Pancreas (tissue), 10 donors: ENCODE measurements around the gene LRRC4C. TPM values are rescaled to one million over a fixed set of nuclear protein-coding genes. Genes with fewer than 3 reads are reported as not detected.

Experiments used
- ATAC-seq, 4 donors: fragments of 200-7000 bp; cut with Tn5 transposase; one replicate each; pipeline versions ENCODE4 v1.8.0 to v1.9.1; 2020; ENCODE audit warnings: mild to moderate bottlenecking in 4 of 4, moderate library complexity in 4 of 4
- DNase-seq, 6 donors: peaks; one replicate each; pipeline ENCODE4 v3.0.0-alpha.2; 2020
- FAIRE-seq: peaks from 2 replicates; lab custom pipeline; 2012; peaks lifted over from hg19 to GRCh38; lab: Jason Lieb, UNC
- H3K27ac ChIP-seq, 4 donors: fragments of 200-600 bp; sonication (generic); 1 replicate in 3 of 4; 2 replicates in 1 of 4; pipeline versions ENCODE4 v1.5.0 to v1.8.0; 2020
- H3K27me3 ChIP-seq, 4 donors: fragments of 200-600 bp; one replicate each; pipeline ENCODE4 v1.8.0; 2021
- H3K36me3 ChIP-seq, 3 donors: fragments of 200-600 bp; sonication (generic) in 1 of 3; one replicate each; pipeline versions ENCODE4 v1.5.0 to v1.8.0; 2020 to 2021
- H3K4me1 ChIP-seq, 3 donors: fragments of 200-600 bp; one replicate each; pipeline ENCODE4 v1.8.0; 2021
- H3K4me3 ChIP-seq, 4 donors: fragments of 200-600 bp; sonication (generic) in 2 of 4; one replicate each; pipeline versions ENCODE4 v1.5.0 to v1.8.0; 2020 to 2021
- H3K9me3 ChIP-seq, 4 donors: fragments of 200-600 bp; one replicate each; pipeline ENCODE4 v1.8.0; 2021
- CTCF ChIP-seq, 4 donors: fragments of 200-600 bp; sonication (generic) in 3 of 4; IDR thresholded peaks; one replicate each; pipeline versions ENCODE4 v1.5.0 to v1.8.0; 2021; ENCODE audit warnings: antibody characterized with exemption in 4 of 4
- WGBS, 2 donors: extraction: QIAGEN DNeasy Blood & Tissue Kit; methylation state at CpG; one replicate each; pipeline ENCODE4 v1.1.7; 2013; 5-methylcytosine and 5-hydroxymethylcytosine counted together
- intact Hi-C, 3 donors: fragments of 100-400 bp; cut with DNase I; formaldehyde crosslinking; loops; one replicate each; pipeline versions ENCODE4 v1.11.1 to v1.14.2; 2022
- polyA plus RNA-seq, 2 donors: library from polyadenylated mRNA; stranded (reverse); fragments of 200-250 nt; gene quantifications; one replicate each; pipeline ENCODE4 v1.2.3, GENCODE V29; 2013
- total RNA-seq, 6 donors: library from RNA; stranded (reverse); fragmentation: NEBNext Ultra II Directional in 4 of 6; extraction: Animal tissue kit (Norgen Biotek cat#: 25700) in 4 of 6; gene quantifications; one replicate each; pipeline versions ENCODE4 v1.2.1 to v1.2.4, GENCODE V29; 2021 to 2023
- donor health status: healthy with polysubstance abuse.
- donor health status: DM: no; HTN: no; CAD: no; lungs with moderate emphysema.
- donor health status: DM: no; HTN: no; CAD: no.
- donor health status: control.
- donor health status: control.
- donor health status: Bipolar disorder and iron deficiency.
- donor health status: DM: yes; HTN: yes; CAD: no.
- donor health status: DM: no; HTN: no; CAD: no.
- donor health status: DM: no; HTN: no; CAD: no.
- donor health status: DM: yes; HTN: yes; CAD: no.

LRRC4C gene
- total and polyA plus RNA-seq, 8 donors = 0.04 to 0.84 (median 0.16) TPM

- intact Hi-C loops = no loop called here
- Histone ChIP-seq H3K36me3 (no peaks in the 10 kb centered on the region), H3K4me1 (no peaks in the 10 kb centered on the region), H3K4me3 (no peak overlapping the region), H3K27me3 (no peaks in the 10 kb centered on the region), H3K9me3 (no peaks in the 10 kb centered on the region), H3K27ac (no peak overlapping the region)
- 45 to 57% methylated on average over 1 of the region's 1 CpG for WGBS, 2 donors
- no peak for ATAC-seq
- no peak for TF ChIP-seq CTCF (IDR thresholded peaks at IDR 0.05)
- no peak for DNase-seq
- FAIRE-seq = no peak
These were observed 146.2 kb downstream of the LRRC4C start for GRCh38 chr11:41313226-41313625.

GRCh38 chr11:41309716-41310115 is 149.7 kb downstream of the LRRC4C start:
- no peak for ATAC-seq
- no peak overlapping the region for H3K4me3 ChIP-seq
- 54 to 56% methylated on average over 4 of the region's 4 CpGs for WGBS, 2 donors
- no peaks in the 10 kb centered on the region for H3K4me1 ChIP-seq
- no peak for DNase-seq
- no peak for FAIRE-seq
- TF ChIP-seq CTCF (IDR thresholded peaks at IDR 0.05) = no peak
- intact Hi-C loops = no loop called here
- no peaks in the 10 kb centered on the region for H3K9me3 ChIP-seq
- no peaks in the 10 kb centered on the region for H3K36me3 ChIP-seq
- H3K27ac ChIP-seq = no peak overlapping the region
- H3K27me3 ChIP-seq = no peaks in the 10 kb centered on the region

GRCh38 chr11:41309111-41309522 is 150.3 kb downstream of the LRRC4C start:
- H3K9me3 ChIP-seq = no peaks in the 10 kb centered on the region
- no peak overlapping the region for H3K4me3 ChIP-seq
- WGBS, 2 donors = 65 to 79% methylated on average over 4 of the region's 4 CpGs
- FAIRE-seq = no peak
- no peaks in the 10 kb centered on the region for H3K4me1 ChIP-seq
- no peak for DNase-seq
- no peak for ATAC-seq
- no peak for TF ChIP-seq CTCF (IDR thresholded peaks at IDR 0.05)
- intact Hi-C loops = no loop called here
- H3K27me3 ChIP-seq = no peaks in the 10 kb centered on the region
- no peaks in the 10 kb centered on the region for H3K36me3 ChIP-seq
- no peak overlapping the region for H3K27ac ChIP-seq

- WGBS, 2 donors = 54 to 63% methylated on average over 5 of the region's 5 CpGs
- FAIRE-seq (no peak), ATAC-seq (no peak), DNase-seq (no peak)
- no peak overlapping the region for H3K27ac ChIP-seq
- H3K27me3 ChIP-seq = no peaks in the 10 kb centered on the region
- intact Hi-C loops = no loop called here
- H3K4me3 ChIP-seq = no peak overlapping the region
- no peak for TF ChIP-seq CTCF (IDR thresholded peaks at IDR 0.05)
- no peaks in the 10 kb centered on the region for H3K4me1 ChIP-seq
- no peaks in the 10 kb centered on the region for H3K36me3 ChIP-seq
- H3K9me3 ChIP-seq = no peaks in the 10 kb centered on the region
These were observed 151.2 kb downstream of the LRRC4C start for GRCh38 chr11:41308286-41308685.

- intact Hi-C loops = no loop called here
- Histone ChIP-seq H3K36me3 (no peaks in the 10 kb centered on the region), H3K27me3 (no peaks in the 10 kb centered on the region), H3K27ac (no peak overlapping the region), H3K9me3 (no peaks in the 10 kb centered on the region), H3K4me3 (no peak overlapping the region), H3K4me1 (no peaks in the 10 kb centered on the region)
- WGBS, 2 donors = 55 to 56% methylated on average over 5 of the region's 5 CpGs
- no peak for ATAC-seq
- FAIRE-seq = no peak
- no peak for DNase-seq
- no peak for TF ChIP-seq CTCF (IDR thresholded peaks at IDR 0.05)
These were observed 152.0 kb downstream of the LRRC4C start for GRCh38 chr11:41307296-41308080.
